Measurements from ENCODE around the gene INPP4B.

DNA sequence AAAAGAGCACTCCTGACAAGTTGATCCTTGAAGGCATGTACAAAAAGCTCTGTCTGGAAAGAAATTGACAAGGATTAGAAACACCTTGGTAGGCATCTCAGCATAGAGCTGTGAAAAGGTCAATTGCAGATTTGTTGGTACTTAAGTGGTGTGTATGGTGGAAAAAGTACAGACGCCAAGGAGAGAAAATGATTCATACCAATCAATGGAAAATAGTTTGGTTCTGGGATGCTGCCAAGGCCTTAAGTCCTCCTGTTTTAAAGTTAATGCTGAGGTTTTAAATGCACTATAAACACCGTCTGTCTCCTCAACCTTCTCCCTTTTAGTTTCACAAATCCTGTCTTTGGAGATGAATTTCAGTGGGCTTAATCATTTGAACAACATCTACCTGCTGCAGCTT, 685.6 kb downstream of the INPP4B start:
- TF ChIP-seq, protein P1, sequence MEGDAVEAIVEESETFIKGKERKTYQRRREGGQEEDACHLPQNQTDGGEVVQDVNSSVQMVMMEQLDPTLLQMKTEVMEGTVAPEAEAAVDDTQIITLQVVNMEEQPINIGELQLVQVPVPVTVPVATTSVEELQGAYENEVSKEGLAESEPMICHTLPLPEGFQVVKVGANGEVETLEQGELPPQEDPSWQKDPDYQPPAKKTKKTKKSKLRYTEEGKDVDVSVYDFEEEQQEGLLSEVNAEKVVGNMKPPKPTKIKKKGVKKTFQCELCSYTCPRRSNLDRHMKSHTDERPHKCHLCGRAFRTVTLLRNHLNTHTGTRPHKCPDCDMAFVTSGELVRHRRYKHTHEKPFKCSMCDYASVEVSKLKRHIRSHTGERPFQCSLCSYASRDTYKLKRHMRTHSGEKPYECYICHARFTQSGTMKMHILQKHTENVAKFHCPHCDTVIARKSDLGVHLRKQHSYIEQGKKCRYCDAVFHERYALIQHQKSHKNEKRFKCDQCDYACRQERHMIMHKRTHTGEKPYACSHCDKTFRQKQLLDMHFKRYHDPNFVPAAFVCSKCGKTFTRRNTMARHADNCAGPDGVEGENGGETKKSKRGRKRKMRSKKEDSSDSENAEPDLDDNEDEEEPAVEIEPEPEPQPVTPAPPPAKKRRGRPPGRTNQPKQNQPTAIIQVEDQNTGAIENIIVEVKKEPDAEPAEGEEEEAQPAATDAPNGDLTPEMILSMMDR (IDR thresholded peaks at IDR 0.05): no peak
- no peak for TF ChIP-seq ZFX (IDR thresholded peaks at IDR 0.05; ENCODE audit: borderline replicate concordance)

Measured in 22Rv1 (cell line).